GM12864 (cell line): ENCODE results near the gene SENP6.

Experiments used
- DNase-seq: peaks from one replicate; pipeline ENCODE4 v3.0.0-alpha.2; 2011; ENCODE audit warnings: low read depth
- H3K4me3 ChIP-seq: 2 replicates; pipeline ENCODE4 v1.5.1; 2011; ENCODE audit warnings: mild to moderate bottlenecking, low read depth, low read length, control low read depth
- CTCF ChIP-seq: IDR thresholded peaks from 2 replicates; pipeline ENCODE4 v1.5.1; 2011; ENCODE audit warnings: low read depth, mild to moderate bottlenecking, moderate library complexity, low read length, control low read depth, inconsistent platforms; ENCODE audit errors: missing control alignments

The SENP6 gene

GRCh38 chr6:75613056-75613501 lies 11.4 kb downstream of the SENP6 start:
- no peak for TF ChIP-seq CTCF
- H3K4me3 ChIP-seq, result no peak overlapping the region
- DNase-seq, result no peak

GRCh38 chr6:75618437-75618836 lies 16.8 kb downstream of the SENP6 start:
- no peak for DNase-seq
- H3K4me3 ChIP-seq, result no peak overlapping the region
- TF ChIP-seq CTCF, result no peak

- no peak for TF ChIP-seq CTCF
- H3K4me3 ChIP-seq, result no peak overlapping the region
- no peak for DNase-seq
These were observed 17.7 kb downstream of the SENP6 start for GRCh38 chr6:75619230-75619899.

GRCh38 chr6:75620381-75621304 lies 19.0 kb downstream of the SENP6 start:
- no peak for TF ChIP-seq CTCF
- no peak for DNase-seq
- no peak overlapping the region for H3K4me3 ChIP-seq

GRCh38 chr6:75621846-75622245 lies 20.2 kb downstream of the SENP6 start:
- no peak for DNase-seq
- H3K4me3 ChIP-seq, result no peak overlapping the region
- no peak for TF ChIP-seq CTCF

- no peak for TF ChIP-seq CTCF
- no peak for DNase-seq
- H3K4me3 ChIP-seq, result no peak overlapping the region
These were observed 21.8 kb downstream of the SENP6 start for GRCh38 chr6:75623491-75623890.
